Loucy (cell line): Measurements from ENCODE around the gene LTC4S.

Experiments used
- H2AFZ ChIP-seq: fragments of 200-600 bp; sonication (generic); 2 replicates; pipeline ENCODE4 v1.6.0; 2016; ENCODE audit warnings: antibody characterized with exemption, mild to moderate bottlenecking, low read length, moderate library complexity
- H3F3A ChIP-seq: fragments of 200-600 bp; 2 replicates; pipeline ENCODE4 v1.6.0; 2016; ENCODE audit warnings: antibody characterized with exemption, low read depth, mild to moderate bottlenecking
- H3K27me3 ChIP-seq: fragments of 200-600 bp; sonication (generic); 2 replicates; pipeline ENCODE4 v1.6.1; 2014; ENCODE audit warnings: low read length, mild to moderate bottlenecking; ENCODE audit not compliant: insufficient read depth, poor library complexity, severe bottlenecking
- H3K36me3 ChIP-seq: fragments of 200-600 bp; sonication (generic); 2 replicates; pipeline ENCODE4 v1.6.1; 2016; ENCODE audit warnings: low read length; ENCODE audit not compliant: insufficient read depth
- H3K4me1 ChIP-seq: fragments of 200-600 bp; sonication (generic); 2 replicates; pipeline ENCODE4 v1.5.1; 2014; ENCODE audit warnings: low read length, mild to moderate bottlenecking; ENCODE audit not compliant: insufficient read depth, poor library complexity, severe bottlenecking
- H3K4me2 ChIP-seq: fragments of 200-600 bp; sonication (generic); 2 replicates; pipeline ENCODE4 v1.6.0; 2014; ENCODE audit warnings: antibody characterized with exemption, low read length, low read depth, mild to moderate bottlenecking; ENCODE audit not compliant: poor library complexity, severe bottlenecking
- H3K4me3 ChIP-seq: fragments of 200-600 bp; sonication (generic); 2 replicates; pipeline ENCODE4 v1.5.1; 2014; ENCODE audit warnings: low read length, mild to moderate bottlenecking, mixed read lengths; ENCODE audit not compliant: poor library complexity, severe bottlenecking
- H3K79me2 ChIP-seq: fragments of 200-600 bp; sonication (generic); 2 replicates; pipeline ENCODE4 v1.6.1; 2014; ENCODE audit warnings: low read length; ENCODE audit not compliant: insufficient read depth
- H3K9ac ChIP-seq: fragments of 200-600 bp; sonication (generic); 2 replicates; pipeline ENCODE4 v1.6.0; 2014; ENCODE audit warnings: mild to moderate bottlenecking, low read depth, low read length, moderate library complexity; ENCODE audit not compliant: poor library complexity, severe bottlenecking
- H3K9me2 ChIP-seq: fragments of 200-600 bp; sonication (generic); replicated peaks from 2 replicates; pipeline ENCODE4 v1.6.1; 2016; ENCODE audit warnings: low read depth, low read length, mixed read lengths
- H3K9me3 ChIP-seq: fragments of 200-600 bp; sonication (generic); 2 replicates; pipeline ENCODE4 v1.6.1; 2014; ENCODE audit warnings: mild to moderate bottlenecking, antibody characterized with exemption, low read length, low read depth; ENCODE audit not compliant: insufficient read depth
- H4K20me1 ChIP-seq: fragments of 200-600 bp; sonication (generic); 2 replicates; pipeline ENCODE4 v1.6.0; 2014; ENCODE audit warnings: antibody characterized with exemption, low read length, mild to moderate bottlenecking; ENCODE audit not compliant: insufficient read depth, poor library complexity, severe bottlenecking
- CTCF ChIP-seq: fragments of 200-600 bp; sonication (generic); conservative IDR thresholded peaks from 2 replicates; pipeline ENCODE4 v1.5.1; 2014; ENCODE audit warnings: mild to moderate bottlenecking, antibody characterized with exemption, low read length
- EZH2phosphoT487 ChIP-seq: fragments of 200-600 bp; IDR thresholded peaks from 2 replicates; pipeline ENCODE4 v1.6.1; 2018; ENCODE audit warnings: antibody characterized with exemption, mild to moderate bottlenecking, moderate library complexity, borderline replicate concordance

Gene LTC4S

DNA sequence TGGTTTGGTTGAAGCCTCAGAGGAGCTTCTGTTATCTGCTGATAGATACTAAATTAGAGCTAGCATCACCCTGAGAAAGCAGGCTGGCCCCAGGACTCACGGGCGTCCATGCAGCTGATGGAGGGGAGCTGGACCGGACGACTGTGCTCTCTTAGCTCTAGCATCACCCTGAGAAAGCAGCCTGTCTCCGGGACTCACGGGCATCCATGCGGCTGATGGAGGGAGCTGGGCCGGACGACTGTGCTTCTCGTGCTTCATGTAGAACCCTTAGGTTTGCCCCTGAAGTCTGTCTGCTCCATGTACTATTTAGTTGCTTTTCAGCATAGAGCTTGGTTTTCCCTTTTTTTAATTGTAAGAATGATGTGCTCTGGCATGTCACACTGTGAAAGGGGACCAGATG lies 16.3 kb upstream of the LTC4S start:
- no peaks in the 10 kb centered on the region for H3K9me3 ChIP-seq
- H3K9me2 ChIP-seq, result no peaks in the 10 kb centered on the region
- TF ChIP-seq CTCF (no peak), EZH2phosphoT487 (no peak)
- no peaks in the 10 kb centered on the region for H4K20me1 ChIP-seq
- H2AFZ ChIP-seq, result no peak overlapping the region
- no peak overlapping the region for H3K4me3 ChIP-seq
- peaks cover 25% of the 10 kb centered on the region; the same call in 1 of the 2 replicates for H3K36me3 ChIP-seq
- H3K4me1 ChIP-seq, result no peaks in the 10 kb centered on the region
- H3K79me2 ChIP-seq, result no peaks in the 10 kb centered on the region
- no peak overlapping the region for H3K9ac ChIP-seq
- H3K4me2 ChIP-seq, result no peak overlapping the region
- no peaks in the 10 kb centered on the region for H3F3A ChIP-seq
- H3K27me3 ChIP-seq, result no peaks in the 10 kb centered on the region

GRCh38 chr5:179777909-179778308 lies 15.9 kb upstream of the LTC4S start:
- Histone ChIP-seq H3K9me3 (no peaks in the 10 kb centered on the region), H3K4me1 (no peaks in the 10 kb centered on the region), H3K9me2 (no peaks in the 10 kb centered on the region), H3K79me2 (no peaks in the 10 kb centered on the region), H3K9ac (no peak overlapping the region), H3F3A (no peaks in the 10 kb centered on the region), H3K27me3 (no peaks in the 10 kb centered on the region), H3K4me3 (no peak overlapping the region), H3K36me3 (peaks cover 25% of the 10 kb centered on the region; the same call in 1 of the 2 replicates), H2AFZ (no peak overlapping the region), H3K4me2 (no peak overlapping the region), H4K20me1 (no peaks in the 10 kb centered on the region)
- no peak for TF ChIP-seq CTCF
- no peak for TF ChIP-seq EZH2phosphoT487

DNA sequence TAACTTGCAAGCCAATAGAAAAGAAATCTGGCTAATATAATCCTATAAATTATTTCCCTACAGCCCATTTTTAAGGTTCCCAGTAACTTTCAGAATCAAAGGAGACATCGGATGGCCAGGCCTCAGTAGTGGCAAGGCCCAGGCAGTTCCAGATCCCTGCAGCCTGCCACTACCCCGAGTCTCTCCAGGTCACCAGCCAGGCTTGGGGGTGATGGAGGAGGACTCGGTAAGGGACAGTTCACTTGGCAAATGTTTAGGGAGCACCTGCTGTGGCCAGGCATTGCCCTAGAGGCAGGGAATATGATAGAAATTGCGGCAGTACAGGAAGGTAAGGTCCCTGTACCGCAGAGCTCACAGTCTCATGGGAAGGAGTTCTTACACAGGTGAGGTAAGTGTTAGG lies 15.2 kb upstream of the LTC4S start:
- TF ChIP-seq EZH2phosphoT487 (no peak), CTCF (no peak)
- no peaks in the 10 kb centered on the region for H3K9me2 ChIP-seq
- no peak overlapping the region for H2AFZ ChIP-seq
- H3K9ac ChIP-seq, result no peak overlapping the region
- H3K79me2 ChIP-seq, result no peaks in the 10 kb centered on the region
- peaks cover 21% of the 10 kb centered on the region; the same call in 1 of the 2 replicates for H3K36me3 ChIP-seq
- no peak overlapping the region for H3K4me2 ChIP-seq
- H3F3A ChIP-seq, result no peaks in the 10 kb centered on the region
- no peaks in the 10 kb centered on the region for H3K9me3 ChIP-seq
- H3K4me1 ChIP-seq, result no peaks in the 10 kb centered on the region
- no peaks in the 10 kb centered on the region for H4K20me1 ChIP-seq
- no peaks in the 10 kb centered on the region for H3K27me3 ChIP-seq
- no peak overlapping the region for H3K4me3 ChIP-seq
